HG03064 (cell line): ENCODE data around the gene NECAB2.
"Not testable (repeated sequence)": the region's sequence is repeated elsewhere in the genome, so short reads cannot be mapped to it uniquely, and the experiment has no call there.

Experiments
- ATAC-seq: cut with Tn5 transposase; IDR thresholded peaks from one replicate; pipeline ENCODE4 v1.9.1; 2021; ENCODE audit warnings: low read depth; ENCODE audit not compliant: unreplicated experiment

The NECAB2 gene

DNA sequence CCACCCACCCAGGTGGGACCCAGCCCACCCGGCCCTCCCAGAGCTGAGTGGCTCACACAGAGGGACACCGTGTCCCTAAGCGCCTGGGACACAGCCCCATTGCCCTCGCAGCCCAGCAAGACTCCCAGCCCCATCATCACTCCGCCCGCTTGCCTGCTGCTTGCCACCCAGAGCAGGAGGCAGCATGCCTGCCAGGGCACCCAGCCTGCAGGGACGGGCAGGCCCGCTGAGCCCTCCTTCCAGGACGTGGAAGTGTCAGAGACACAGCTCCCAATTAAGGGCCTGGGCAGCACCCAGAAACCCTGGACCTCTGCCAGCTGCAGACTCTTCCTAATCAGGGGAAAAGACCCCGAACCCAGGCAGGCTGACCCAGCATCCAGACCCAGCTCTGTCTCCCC, 32.2 kb upstream of the NECAB2 start:
- no peak for ATAC-seq

DNA sequence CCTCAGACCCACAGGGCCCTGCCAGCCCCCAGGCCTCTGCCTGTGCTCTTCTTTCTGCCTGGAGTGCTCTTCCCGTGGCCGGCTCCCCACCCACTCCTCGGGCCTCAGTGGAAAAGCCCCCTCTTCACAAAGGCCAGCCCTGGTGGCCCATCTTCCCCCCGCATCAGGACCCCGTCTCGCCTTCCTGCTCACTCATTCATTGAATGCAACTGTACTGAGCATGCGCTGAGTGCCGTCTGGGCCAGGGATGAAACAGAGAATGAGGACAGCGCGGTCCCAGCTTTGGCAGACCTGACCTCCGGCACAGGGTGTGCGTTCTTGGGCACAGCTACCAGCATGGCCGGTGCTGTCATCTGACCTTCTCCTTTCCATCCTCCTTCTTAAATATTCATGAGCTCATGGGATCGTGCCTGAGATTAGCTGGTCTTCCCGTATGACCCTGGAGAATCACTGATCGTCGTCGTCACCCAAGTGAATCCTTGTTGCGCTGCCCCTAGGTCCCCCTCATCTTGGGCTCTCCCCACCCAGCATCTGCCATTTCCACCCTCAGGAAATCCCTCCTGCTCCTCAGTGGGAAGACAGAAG, 31.4 kb upstream of the NECAB2 start:
- ATAC-seq = no peak

DNA sequence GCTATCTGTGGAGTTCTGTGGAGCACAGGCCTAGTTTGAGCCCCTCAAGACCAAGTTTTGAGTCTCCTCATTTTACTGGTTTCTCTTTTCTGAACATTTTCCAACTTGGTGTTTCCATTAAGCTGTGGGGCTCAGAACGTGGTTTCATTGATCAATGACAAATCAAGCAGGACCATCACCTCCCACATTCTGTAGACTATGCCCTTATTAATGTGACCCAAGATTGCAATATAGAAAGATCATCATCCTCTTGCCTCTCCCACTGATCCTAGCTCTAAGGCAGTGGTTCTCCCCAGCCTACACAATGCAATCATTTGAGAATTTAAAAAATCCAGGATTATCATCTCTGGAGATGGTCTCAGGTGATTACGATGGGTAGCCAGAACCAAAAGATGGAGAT, 30.8 kb upstream of the NECAB2 start:
- ATAC-seq = no peak

DNA sequence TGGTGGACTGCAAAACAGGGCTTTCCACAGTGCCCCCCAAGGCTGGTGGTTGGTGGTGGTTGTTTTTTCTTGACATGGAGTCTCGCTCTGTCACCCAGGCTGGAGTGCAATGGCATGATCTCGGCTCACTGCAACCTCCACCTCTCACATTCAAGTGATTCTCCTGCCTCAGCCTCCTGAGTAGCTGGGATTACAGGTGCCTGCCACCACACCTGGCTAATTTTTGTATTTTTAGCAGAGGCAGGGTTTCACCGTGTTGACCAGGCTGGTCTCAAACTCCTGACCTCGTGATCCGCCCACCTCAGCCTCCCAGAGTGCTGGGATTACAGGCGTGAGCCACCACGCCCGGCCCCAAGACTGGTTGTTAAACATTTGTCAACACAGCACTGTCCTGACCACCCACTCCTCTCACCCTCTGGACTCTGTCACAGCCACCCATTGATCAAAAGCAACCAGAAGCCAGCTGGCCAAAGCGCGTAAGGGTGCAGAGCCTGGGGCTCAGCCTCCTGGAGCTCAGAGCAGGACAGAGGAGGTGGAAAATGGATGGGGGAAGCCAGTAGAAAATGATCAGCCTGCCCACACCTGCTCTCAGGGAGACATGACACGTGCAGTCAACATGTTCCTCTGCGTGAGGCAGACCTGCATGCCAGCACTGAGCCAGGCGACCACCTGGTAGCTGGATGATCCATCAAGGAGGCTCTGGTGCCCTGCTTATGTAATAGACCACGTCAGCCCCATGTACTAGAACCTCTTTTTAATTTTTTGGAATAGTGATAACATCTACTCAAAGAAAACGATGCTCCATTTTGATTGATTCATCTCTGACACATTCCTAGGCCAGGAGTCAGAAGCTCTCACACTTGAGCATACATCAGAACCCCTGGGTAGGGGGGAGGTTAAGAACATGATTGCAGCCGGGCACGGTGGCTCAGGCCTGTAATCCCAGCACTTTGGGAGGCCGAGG, 29.8 kb upstream of the NECAB2 start:
- ATAC-seq = no peak

DNA sequence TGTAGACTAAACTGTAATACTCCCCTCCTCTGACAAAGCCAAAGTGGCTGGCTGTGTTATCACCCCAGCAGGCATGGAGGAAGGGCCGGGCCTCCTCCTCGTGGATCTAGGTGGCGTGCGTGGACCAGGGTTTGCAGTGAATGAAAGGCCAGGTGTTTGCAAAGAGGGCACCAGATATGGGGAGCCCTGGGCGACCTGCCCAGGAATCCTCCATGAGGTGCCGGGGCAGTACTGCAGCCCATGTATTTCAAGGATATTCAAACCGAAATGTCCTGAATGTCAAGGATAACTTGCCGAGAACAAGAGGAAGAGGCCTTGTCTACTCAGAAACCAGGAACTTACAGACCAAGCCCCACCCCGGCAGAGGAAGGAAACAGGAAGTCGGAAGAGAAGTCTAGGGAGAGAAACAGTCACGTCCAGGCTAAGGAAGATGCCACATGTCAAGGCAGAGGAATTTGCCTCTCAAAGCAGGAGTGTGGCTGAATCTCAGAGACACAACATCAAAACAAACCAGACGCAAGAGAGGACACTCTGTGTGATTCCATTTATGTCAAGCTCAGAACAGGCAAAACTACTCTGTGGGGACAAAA, 28.7 kb upstream of the NECAB2 start:
- no peak for ATAC-seq

DNA sequence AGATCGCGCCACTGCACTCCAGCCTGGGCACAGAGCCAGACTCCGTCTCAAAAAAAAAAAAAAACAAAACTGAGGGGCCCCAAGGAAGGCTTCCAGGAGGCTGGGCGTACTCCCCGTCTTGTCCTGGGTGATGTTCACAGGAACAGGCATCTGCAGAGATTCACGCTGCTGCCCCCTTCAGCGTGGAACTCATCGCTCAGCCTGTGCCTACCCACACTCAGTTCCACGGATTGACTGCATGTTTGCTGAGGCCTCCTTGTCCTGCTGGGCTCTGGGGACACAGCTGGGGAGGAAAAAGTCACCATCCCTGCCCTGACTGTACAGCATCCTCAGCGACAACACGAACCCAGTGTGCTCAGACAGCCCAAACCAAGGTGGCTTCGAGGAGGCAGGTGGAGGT, 27.9 kb upstream of the NECAB2 start:
- no peak for ATAC-seq

DNA sequence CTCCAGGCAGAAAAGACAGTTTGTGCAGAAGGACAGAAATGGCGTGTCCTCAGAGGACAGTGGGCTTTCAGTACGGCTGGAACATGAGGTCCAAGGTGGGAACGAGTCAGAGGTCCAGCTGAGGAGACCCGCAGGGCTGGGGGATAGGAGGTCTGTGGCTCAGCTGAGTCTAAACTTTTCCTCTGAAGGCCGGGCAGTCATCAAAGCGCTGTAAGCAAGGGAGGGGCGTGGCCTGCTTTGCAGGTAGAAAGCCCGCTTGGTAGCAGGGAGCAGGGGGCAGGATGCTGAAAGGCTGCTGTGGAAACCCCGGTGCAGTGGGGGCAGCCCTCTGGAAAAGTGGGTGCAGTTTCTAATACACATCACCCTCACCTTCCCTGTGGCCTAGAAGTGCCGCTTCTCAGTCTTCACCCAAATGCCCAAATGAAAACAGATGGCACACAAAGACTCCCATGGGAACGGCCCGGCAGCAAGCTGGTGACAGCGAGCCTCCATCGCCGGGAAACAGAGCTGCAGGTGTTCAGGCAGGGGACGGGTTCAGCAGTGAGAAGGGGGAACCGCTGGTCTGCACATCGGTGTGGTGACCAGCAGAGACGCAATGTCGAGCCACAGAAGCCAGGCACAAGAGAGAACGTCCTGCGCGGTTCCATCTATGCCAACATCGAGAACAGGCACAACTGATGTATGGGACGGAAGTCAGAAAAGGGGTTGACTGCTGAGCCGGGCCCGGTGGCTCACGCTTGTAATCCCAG, 27.2 kb upstream of the NECAB2 start:
- no peak for ATAC-seq

DNA sequence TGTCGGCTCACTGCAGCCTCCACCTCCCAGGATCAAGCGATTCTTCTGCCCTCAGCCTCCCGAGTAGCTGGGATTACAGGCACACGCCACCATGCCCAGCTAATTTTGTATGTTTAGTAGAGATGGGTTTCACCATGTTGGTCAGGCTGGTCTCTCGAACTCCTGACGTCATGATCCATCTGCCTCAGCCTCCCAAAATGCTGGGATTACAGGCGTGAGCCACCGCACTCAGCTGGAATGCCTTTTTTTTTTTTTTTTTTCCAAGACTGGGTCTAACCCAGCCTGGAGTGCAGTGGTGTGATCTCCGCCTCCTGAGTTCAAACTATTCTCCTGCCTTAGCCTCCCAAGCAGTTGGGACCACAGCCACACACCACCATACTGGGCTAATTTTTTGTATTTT, 26.5 kb upstream of the NECAB2 start:
- not testable (repeated sequence) for ATAC-seq

DNA sequence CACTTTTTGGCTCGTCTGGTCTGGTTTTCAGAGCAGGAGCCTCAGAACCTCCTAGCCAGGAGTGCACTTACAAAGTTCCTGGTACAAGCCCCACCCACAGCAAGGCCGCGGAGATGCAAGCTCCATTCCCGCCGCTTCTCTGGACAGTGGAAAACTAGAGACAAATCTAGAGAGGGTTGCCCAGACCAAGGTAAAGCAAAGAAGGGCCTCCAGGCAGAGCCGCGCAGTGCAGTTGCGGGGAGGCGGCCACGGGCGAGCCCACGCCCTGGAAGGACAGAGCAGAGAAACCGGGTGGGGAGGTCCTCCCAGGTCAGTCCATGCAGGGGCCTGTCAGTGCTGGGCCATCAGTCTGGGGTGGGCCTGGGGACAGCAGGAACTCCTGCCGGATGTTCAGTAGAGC, 26.0 kb upstream of the NECAB2 start:
- no peak for ATAC-seq

DNA sequence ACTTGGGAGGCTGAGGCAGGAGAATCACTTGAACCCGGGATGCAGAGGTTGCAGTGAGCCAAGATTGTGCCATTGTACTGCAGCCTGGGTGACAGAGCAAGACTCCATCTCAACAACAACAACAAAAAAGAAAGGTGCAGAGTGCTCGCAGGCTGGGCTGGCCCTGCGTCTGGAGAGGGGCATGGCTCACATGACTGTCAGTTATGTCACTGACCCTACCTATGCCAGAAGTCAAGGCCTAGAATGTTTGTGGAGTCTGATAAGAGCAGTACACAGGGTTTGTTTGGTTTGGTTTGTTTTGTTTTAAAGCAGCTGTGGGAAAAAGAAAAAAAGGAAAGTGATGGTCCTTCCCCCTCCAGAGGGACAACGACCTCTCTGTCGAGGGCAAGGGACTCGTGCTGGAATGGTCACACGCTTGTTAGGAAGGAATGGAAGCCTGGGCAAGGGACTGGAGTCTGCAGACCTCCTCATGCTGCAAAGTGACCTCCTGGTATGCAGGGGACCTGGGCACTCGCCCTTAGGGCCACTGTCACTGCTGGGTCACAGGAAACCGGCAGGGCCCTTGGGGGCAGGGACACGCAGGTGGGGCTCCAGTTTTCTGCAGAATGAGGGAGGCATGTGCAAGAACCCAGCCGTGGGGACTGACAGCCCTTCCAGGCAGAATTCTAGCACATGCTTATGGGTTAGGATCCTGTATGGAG, 25.1 kb upstream of the NECAB2 start:
- no peak for ATAC-seq

DNA sequence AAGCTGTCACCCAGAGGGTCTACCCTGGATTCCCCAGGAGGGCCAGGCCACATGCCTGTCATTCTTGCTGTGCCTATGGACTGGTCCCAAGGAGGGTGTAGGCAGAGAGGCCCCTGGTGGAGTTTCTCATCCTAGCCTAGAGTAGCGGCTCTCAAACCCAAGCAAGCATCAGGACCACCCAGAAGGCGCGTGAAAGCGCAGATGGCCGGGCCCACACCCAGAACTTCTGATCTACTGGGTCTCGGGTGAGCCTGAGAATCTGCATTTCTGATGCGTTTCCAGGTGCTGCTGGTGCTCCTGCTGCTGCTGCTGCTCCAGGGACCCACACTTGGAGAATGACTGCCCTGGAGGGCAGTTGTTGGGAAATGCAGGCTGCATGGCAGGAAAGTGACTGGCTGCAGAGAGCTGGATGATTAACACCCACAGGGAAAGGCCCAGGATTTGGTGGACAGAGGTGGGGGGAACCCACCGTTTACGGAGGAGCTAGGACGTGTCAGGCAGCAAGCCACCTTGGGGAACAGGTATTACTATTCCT, 24.5 kb upstream of the NECAB2 start:
- ATAC-seq = no peak

DNA sequence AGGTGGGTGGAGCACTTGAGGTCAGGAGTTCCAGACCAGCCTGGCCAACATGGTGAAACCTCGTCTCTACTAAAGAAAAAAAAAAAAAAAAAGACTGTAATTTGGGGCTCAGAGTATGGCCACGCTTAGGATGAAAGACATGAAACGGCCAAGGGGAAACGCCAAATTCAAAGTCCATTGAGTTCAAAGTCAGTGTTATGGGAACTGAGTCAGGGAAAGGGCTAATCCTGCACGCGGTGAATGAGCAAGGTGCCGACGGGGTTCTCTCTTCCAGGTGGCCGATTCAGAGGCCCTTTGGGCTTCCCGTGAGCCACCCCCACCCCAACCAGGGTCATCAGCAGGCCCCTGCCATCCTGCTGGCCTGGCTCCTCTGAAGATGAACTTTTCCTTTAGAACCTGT, 22.5 kb upstream of the NECAB2 start:
- no peak for ATAC-seq

DNA sequence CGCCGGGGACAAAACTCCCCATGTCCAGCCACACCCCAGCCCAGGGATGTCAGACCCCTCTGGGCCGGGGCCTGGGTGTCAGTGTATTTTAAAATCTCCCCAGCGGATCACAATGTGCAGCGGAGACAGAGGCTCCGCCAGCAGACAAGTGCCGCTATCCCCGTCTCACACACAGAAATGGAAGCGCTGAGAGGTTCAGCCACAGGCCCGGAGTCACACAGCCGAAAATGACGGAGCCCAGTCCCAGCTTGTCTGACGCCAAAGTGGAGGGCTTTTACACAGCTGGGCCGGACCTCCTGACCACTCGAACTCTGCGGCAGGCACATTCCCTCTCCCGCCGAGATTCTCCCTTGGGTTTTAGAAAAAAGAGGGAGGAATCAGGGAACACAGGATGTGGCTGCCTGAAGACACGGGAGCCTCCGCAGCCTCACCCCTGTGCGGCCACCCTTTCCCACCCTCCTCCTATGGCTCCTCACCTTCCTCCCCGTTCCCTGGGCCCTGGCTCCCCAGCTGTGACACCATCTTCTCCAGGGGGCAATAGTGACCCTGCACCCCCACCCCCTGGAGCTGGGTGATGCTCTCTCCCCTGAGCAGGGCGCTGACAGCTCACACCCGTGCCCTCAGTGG, 21.8 kb upstream of the NECAB2 start:
- no peak for ATAC-seq

DNA sequence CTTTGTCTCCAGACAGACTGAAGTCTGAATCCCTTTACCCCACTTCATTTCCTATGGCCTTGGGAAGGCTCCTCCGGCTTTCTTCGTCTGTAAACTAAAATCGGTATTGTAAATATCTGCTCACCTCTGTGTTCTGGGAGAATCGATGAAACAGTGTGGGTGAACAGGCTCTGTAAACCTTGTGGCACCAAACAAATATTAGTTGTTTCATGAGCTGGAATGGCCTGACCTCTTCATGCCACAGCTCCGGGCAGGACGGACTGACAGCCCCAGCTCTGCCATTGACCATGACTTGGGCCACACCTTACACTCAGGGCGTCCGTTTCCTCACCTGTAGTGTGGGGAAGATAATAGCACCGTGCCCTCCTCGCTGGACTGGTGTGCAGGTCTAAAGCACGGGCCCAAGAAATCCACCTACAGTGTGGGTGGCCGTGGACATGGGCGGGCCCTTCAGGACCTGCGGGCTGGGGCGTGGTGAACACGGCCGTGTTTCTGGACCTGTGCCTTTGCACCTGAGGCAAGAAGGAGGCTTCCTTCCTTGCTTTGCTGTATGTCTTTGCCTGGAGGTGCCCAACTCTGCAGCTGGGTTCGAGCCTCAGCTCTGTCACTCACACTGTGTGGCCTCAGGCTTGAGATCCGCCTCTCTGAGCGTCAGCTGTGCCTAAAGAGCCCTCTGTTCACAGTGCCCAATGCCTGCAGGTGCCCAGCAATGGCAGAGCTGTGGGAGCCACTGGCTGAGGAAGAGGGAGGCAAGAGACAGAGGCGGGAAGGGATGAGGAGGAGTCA, 21.1 kb upstream of the NECAB2 start:
- ATAC-seq = no peak

DNA sequence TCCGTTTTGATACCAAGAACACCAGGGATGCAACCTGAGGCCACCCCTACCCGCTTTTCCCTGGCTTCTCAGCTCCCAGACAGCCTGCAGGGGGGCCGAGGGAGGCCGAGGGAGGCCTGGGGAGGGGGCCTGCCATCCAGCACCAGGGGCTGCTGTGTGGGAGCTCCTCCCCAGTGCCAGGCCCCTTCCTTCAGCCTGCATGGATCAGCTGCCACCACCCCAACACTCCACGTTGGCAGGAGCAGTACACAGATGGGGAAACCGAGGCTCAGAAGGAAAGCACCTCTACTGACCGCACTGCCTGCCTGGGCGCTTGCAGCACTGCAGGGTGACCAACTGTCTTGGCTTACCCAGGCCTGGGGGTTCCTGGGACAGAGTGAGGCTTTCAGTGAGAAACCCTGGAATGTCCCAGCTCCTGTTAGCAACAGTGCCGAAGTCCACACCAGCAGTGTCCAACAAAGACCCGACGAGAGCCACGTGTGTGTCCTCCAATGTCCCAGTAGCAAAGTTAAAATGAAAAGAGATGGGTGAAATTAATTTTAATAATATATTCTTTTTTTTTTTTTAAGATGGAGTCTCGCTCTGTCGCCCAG, 20.3 kb upstream of the NECAB2 start:
- ATAC-seq = no peak

DNA sequence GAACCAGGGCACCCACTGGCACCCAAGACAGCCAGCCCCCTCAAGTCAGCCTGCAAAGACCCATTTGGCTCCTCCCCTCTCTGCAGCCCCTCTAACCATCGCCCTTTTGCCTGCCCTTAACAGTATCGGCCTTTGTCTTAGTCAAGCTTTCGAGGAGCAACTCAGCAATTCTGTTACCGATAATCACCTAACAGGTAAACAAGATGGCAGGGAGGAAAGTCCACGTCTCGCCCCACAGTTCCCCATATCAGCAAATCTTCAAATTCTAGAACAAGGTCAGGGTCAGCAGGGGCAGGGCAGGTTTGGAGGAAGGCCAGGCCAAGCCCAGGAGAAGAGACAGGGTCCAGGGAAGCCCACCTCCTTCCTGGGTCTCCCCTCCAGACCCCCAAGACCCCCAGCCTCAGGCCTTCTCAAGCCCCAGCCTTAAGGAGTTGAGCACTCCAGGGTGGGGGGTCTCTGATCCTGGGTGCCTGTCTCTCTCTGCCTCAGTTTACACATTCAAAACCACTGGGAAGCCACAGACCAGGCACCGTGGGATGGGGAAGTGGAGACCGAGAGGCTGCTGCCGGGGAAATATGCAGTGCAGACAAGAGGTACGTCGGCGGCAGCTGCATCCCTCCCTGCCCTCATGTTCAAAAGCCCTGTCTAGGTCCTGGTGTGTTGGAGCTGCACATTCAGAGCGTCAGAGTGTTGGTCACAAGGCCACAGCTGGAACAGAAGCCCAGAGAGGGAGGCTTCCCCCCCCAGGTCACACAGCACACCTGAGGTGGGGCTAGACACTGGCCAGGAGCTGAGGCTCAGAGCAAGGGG, 18.9 kb upstream of the NECAB2 start:
- ATAC-seq = no peak

DNA sequence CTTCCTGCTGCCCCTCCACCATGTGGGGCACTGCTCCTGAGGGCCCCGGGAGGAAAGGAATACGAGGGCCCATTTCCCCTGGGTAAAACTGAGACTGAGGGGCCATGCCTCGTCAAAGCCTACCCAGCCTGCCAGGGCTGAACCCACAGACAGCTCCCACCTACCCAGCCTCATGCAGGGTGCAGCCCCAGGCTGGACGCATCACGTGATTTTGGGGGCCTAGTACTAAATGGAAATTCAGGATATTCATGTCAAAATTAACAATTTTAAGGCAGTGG, 18.4 kb upstream of the NECAB2 start:
- ATAC-seq = no peak

DNA sequence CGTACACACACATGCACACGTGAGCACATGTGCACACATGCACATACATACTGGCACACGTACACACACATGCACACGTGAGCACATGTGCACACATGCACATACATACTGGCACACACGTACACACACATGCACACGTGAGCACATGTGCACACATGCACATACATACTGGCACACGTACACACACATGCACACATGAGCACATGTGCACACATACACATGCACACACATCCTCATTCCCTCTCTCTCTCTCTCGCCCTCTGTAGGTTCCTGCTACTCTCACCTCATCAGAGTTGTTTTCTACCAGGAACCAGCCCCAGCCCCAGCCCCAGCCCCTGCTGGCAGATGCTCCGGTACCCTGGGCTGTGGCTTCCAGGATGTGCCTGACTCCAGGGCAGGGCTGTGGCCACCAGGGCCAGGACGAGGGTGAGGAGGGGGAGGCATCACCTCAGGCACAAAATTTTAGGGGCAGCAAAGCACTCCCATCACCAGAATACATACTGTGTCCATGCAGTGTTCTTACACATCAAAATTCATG, 17.1 kb upstream of the NECAB2 start:
- not testable (repeated sequence) for ATAC-seq
